Subcutaneous preadipocyte (primary cell): ENCODE results near the gene CYP4V2. TPM values are rescaled to one million over a fixed set of nuclear protein-coding genes. Genes with fewer than 3 reads are reported as not detected.

Source experiments
- total RNA-seq: library from RNA; depleted of rRNA; stranded (reverse); fragments of >200 nt; gene quantifications from 2 replicates; pipeline ENCODE4 v1.2.3, GENCODE V29; 2012

CYP4V2 gene
- total RNA-seq, result 7.4 and 9.2 TPM in 2 replicates

GRCh38 chr4:186191200-186192065, at the start of gene CYP4V2:
Gene CYP4V2 (plus strand): TSS chr4:186191567. CDS start chr4:186191824, 257 bp downstream.

DNA sequence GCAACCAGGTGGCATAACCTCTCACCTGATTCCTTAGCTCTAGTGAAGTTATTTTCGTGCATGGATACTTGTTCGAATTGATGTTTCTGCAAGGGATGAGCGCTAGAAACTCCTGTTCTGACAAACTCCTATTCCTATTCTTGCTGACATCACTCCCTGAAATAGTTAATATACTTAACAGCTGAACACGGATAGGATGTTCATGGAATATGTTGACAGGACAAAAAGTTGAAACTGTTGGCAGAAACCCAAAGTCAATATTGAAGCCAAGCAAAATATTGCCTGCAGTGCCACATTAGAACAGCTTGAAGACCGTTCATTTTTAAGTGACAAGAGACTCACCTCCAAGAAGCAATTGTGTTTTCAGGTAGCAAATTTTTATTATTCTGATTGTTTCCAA, 35.9 kb downstream of the CYP4V2 start, which contains the start of gene KLKB1:
Gene KLKB1, plus strand, starts transcription at position 287 of the 400 bp plus-strand sequence. CDS start 689 bp downstream, outside the sequence.

Other genes starting within 250 kb of the CYP4V2 start
- 3.9 and 5.1 TPM in 2 replicates for gene TLR3, start 122.4 kb upstream of the CYP4V2 start, total RNA-seq
- 5.1 and 7.7 TPM in 2 replicates for gene FAM149A, start 86.9 kb upstream of the CYP4V2 start, total RNA-seq
- 0.37 TPM in 1 of 2 replicates, not detected in the other for gene KLKB1, start 35.9 kb downstream of the CYP4V2 start, total RNA-seq
- not detected in 2 replicates for gene F11, start 74.6 kb downstream of the CYP4V2 start, total RNA-seq